Hepatocyte (in vitro differentiated cells): ENCODE results near the gene PLS3. TPM values are rescaled to one million over a fixed set of nuclear protein-coding genes. Genes with fewer than 3 reads are reported as not detected.

Source experiments
- DNase-seq: peaks from one replicate; pipeline ENCODE4 v3.0.0-alpha.2; 2016; ENCODE audit warnings: low spot score
- H2AFZ ChIP-seq: fragments of 200-600 bp; sonication (generic); 2 replicates; pipeline ENCODE4 v1.6.0; 2016; ENCODE audit warnings: antibody characterized with exemption, mild to moderate bottlenecking
- H3K27ac ChIP-seq: fragments of 200-600 bp; sonication (generic); 2 replicates; pipeline ENCODE4 v1.5.1; 2016; ENCODE audit warnings: mild to moderate bottlenecking
- H3K27me3 ChIP-seq: fragments of 200-600 bp; sonication (generic); 2 replicates; pipeline ENCODE4 v1.6.1; 2016
- H3K36me3 ChIP-seq: fragments of 200-600 bp; sonication (generic); replicated peaks from 2 replicates; pipeline ENCODE4 v1.5.1; 2016; ENCODE audit warnings: low read depth; ENCODE audit not compliant: insufficient read depth
- H3K4me1 ChIP-seq: fragments of 200-600 bp; sonication (generic); 2 replicates; pipeline ENCODE4 v1.5.1; 2016; ENCODE audit warnings: mild to moderate bottlenecking, moderate library complexity; ENCODE audit not compliant: insufficient read depth
- H3K4me2 ChIP-seq: fragments of 200-600 bp; sonication (generic); 2 replicates; pipeline ENCODE4 v1.6.0; 2016
- H3K4me3 ChIP-seq: fragments of 200-600 bp; sonication (generic); 2 replicates; pipeline ENCODE4 v1.5.1; 2016; ENCODE audit warnings: mild to moderate bottlenecking
- H3K79me2 ChIP-seq: fragments of 200-600 bp; sonication (generic); 2 replicates; pipeline ENCODE4 v1.6.0; 2017; ENCODE audit warnings: mild to moderate bottlenecking
- H3K9me2 ChIP-seq: fragments of 200-600 bp; sonication (generic); replicated peaks from 2 replicates; pipeline ENCODE4 v1.6.0; 2017; ENCODE audit warnings: mild to moderate bottlenecking; ENCODE audit not compliant: insufficient read depth
- H3K9me3 ChIP-seq: fragments of 200-600 bp; sonication (generic); 2 replicates; pipeline ENCODE4 v1.5.1; 2016; ENCODE audit warnings: low read depth, mild to moderate bottlenecking
- H4K20me1 ChIP-seq: fragments of 200-600 bp; sonication (generic); 2 replicates; pipeline ENCODE4 v1.6.0; 2016; ENCODE audit warnings: mild to moderate bottlenecking; ENCODE audit not compliant: insufficient read depth, poor library complexity, severe bottlenecking
- CTCF ChIP-seq: fragments of 200-600 bp; sonication (generic); IDR thresholded peaks from 2 replicates; pipeline ENCODE4 v1.5.1; 2016; ENCODE audit warnings: antibody characterized with exemption, mild to moderate bottlenecking; ENCODE audit not compliant: poor library complexity
- EZH2 ChIP-seq: fragments of 200-600 bp; sonication (generic); IDR thresholded peaks from 2 replicates; pipeline ENCODE4 v1.6.1; 2016; ENCODE audit warnings: antibody characterized with exemption, mild to moderate bottlenecking, borderline replicate concordance
- EZH2phosphoT487 ChIP-seq: fragments of 200-600 bp; sonication (generic); IDR thresholded peaks from one replicate; pipeline ENCODE4 v1.6.1; 2018; ENCODE audit warnings: antibody characterized with exemption, mild to moderate bottlenecking, low read depth, moderate library complexity; ENCODE audit not compliant: unreplicated experiment, severe bottlenecking
- WGBS: methylation state at CpG from one replicate; pipeline ENCODE4 v1.1.6; 2016; ENCODE audit warnings: low lambda C conversion rate; ENCODE audit errors: missing lambda C conversion rate; 5-methylcytosine and 5-hydroxymethylcytosine counted together
- polyA plus RNA-seq: library from polyadenylated mRNA; unstranded; fragments of >200 nt; fragmentation: Nextera tagmentation; extraction: Ambion mirVana; gene quantifications from 2 replicates; pipeline ENCODE4 v1.2.1, GENCODE V29; 2016
- total RNA-seq: library from RNA; depleted of rRNA; stranded (reverse); fragments of >200 nt; gene quantifications from 2 replicates; pipeline ENCODE4 v1.2.3, GENCODE V29; 2014

The PLS3 gene
- total and polyA plus RNA-seq, 2 experiments from 2014 or later, result 277 to 361 TPM

GRCh38 chrX:115649461-115650063, 88.6 kb downstream of the PLS3 start:
- Histone ChIP-seq H2AFZ (no peak overlapping the region), H3K79me2 (no peaks in the 10 kb centered on the region), H3K4me2 (no peak overlapping the region), H3K36me3 (no peaks in the 10 kb centered on the region), H3K27me3 (no peaks in the 10 kb centered on the region), H3K4me1 (no peaks in the 10 kb centered on the region), H4K20me1 (no peaks in the 10 kb centered on the region), H3K9me3 (no peaks in the 10 kb centered on the region), H3K9me2 (no peaks in the 10 kb centered on the region), H3K27ac (no peak overlapping the region), H3K4me3 (no peak overlapping the region)
- TF ChIP-seq EZH2, result no peak
- TF ChIP-seq CTCF, result no peak
- no peak for TF ChIP-seq EZH2phosphoT487
- no peak for DNase-seq
- 77% methylated on average over 5 of the region's 5 CpGs for WGBS

GRCh38 chrX:115650449-115650848, 89.5 kb downstream of the PLS3 start:
- Histone ChIP-seq H3K27me3 (no peaks in the 10 kb centered on the region), H3K4me1 (no peaks in the 10 kb centered on the region), H3K9me3 (no peaks in the 10 kb centered on the region), H3K4me2 (no peak overlapping the region), H3K79me2 (no peaks in the 10 kb centered on the region), H3K4me3 (no peak overlapping the region), H3K27ac (no peak overlapping the region), H3K36me3 (no peaks in the 10 kb centered on the region), H3K9me2 (no peaks in the 10 kb centered on the region), H2AFZ (no peak overlapping the region), H4K20me1 (no peaks in the 10 kb centered on the region)
- DNase-seq, result no peak
- TF ChIP-seq EZH2, result no peak
- TF ChIP-seq EZH2phosphoT487, result no peak
- TF ChIP-seq CTCF, result no peak

- Histone ChIP-seq H3K79me2 (no peaks in the 10 kb centered on the region), H4K20me1 (no peaks in the 10 kb centered on the region), H3K4me1 (no peaks in the 10 kb centered on the region), H2AFZ (no peak overlapping the region), H3K4me3 (no peak overlapping the region), H3K9me2 (no peaks in the 10 kb centered on the region), H3K9me3 (no peaks in the 10 kb centered on the region), H3K4me2 (no peak overlapping the region), H3K36me3 (no peaks in the 10 kb centered on the region), H3K27ac (no peak overlapping the region), H3K27me3 (no peaks in the 10 kb centered on the region)
- TF ChIP-seq EZH2phosphoT487 (no peak), EZH2 (no peak), CTCF (peak; percentile 64)
- WGBS, result 5% methylated on average over 2 of the region's 2 CpGs
- peak; percentile 59 for DNase-seq
These were observed 89.9 kb downstream of the PLS3 start for GRCh38 chrX:115650916-115651315.
